GM18951 (cell line): ENCODE results near the gene CDC42EP2.
A peak's percentile ranks its signal among the peaks of the same experiment; 100 is the strongest.

ENCODE experiments used
- POLR2A ChIP-seq: IDR thresholded peaks from 4 replicates; pipeline ENCODE4 v1.6.1; 2011; ENCODE audit warnings: mild to moderate bottlenecking; ENCODE audit not compliant: insufficient read length, insufficient read depth; ENCODE audit errors: extremely low read depth
- in situ Hi-C: fragments of 300-500 bp; cut with MboI; formaldehyde crosslinking; loops from one replicate; pipeline ENCODE4 v1.12.0; 2022; ENCODE audit warnings: low sequenced_read_pairs, mixed read lengths, inconsistent platforms; ENCODE audit not compliant: unreplicated experiment

The CDC42EP2 gene

GRCh38 chr11:65338676-65339075, 24.0 kb downstream of the CDC42EP2 start:
- TF ChIP-seq POLR2A, result no peak
- in situ Hi-C loops, result no loop called here

GRCh38 chr11:65340226-65340625, 25.6 kb downstream of the CDC42EP2 start:
- TF ChIP-seq POLR2A, result no peak
- in situ Hi-C loops, result no loop called here

GRCh38 chr11:65341856-65342255, 27.2 kb downstream of the CDC42EP2 start:
- no peak for TF ChIP-seq POLR2A
- in situ Hi-C loops, result no loop called here

- TF ChIP-seq POLR2A, result no peak
- in situ Hi-C loops, result no loop called here
Observed at GRCh38 chr11:65351511-65351910, 36.8 kb downstream of the CDC42EP2 start.

DNA sequence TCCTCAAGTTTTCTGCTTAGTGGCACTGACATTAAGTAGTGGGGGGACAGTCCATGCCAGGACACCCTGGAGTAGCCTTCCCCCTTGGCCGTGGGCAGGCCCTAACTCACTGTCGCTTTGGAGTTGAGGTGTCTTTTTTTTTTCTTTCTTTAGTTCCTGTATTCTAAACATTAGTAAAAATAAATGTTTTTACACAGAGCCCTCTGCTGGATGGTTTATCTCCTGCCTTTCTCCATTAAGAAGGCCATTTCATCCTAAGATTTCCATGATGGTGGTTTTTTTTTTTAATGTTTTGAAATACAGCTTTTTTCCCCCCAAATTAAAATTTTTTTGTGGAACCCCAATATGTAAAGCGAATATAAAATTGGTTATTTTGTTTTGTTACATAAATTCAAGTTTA, 38.1 kb downstream of the CDC42EP2 start:
- in situ Hi-C loops, result no loop called here

DNA sequence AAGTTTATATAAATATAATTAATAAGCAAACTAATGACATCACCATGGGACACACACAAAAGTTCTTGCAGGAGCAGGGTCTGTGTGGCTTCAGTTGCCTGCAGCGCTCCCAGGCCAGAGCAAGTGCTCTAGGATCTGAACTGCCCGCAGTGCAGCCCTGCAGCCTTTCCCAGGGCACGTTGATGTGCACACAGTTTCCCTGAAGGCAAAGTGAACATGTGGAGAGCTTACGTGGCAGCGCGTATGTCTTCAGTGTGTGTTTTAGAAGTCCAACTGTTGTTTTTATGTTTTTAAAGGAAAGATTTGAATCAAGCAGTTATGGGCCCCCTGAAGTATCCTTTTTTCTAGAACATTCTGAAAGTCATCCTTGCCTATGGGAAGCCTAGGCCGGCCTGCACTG, 38.7 kb downstream of the CDC42EP2 start:
- in situ Hi-C loops, result no loop called here
- no peak for TF ChIP-seq POLR2A

More for the DNA sequence above, 38.1 kb downstream of the CDC42EP2 start:
- TF ChIP-seq POLR2A, result no peak

DNA sequence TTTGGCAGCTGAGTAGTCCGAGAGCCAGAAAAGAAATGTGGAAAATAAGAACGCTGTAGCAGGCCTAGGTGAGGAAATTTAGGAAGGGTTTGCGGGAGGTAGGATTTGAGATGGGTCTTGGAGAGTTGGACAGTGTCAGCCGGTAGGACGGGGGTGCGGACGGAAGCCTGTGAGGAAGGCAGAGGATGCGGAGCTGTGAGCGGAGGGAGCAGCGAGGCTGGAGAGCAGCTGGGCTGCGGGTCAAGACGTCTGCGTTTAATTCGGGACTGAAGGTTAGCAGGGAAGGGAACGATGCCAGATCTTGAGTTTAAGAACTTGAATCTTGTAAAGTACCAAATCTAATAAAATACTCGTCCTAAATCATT, 39.2 kb downstream of the CDC42EP2 start:
- in situ Hi-C loops, result no loop called here
- TF ChIP-seq POLR2A, result no peak

GRCh38 chr11:65354265-65355012, 39.8 kb downstream of the CDC42EP2 start, which contains the start of gene TIGD3:
TIGD3 (plus strand) TSS chr11:65354751; CDS start chr11:65355809, 1,058 bp downstream.
- peak; percentile 85 for TF ChIP-seq POLR2A
- in situ Hi-C loops, result no loop called here

- in situ Hi-C loops, result no loop called here
- no peak for TF ChIP-seq POLR2A
Observed at GRCh38 chr11:65355013-65355775, 40.5 kb downstream of the CDC42EP2 start.

GRCh38 chr11:65355776-65356393, 41.2 kb downstream of the CDC42EP2 start:
- in situ Hi-C loops, result no loop called here
- TF ChIP-seq POLR2A, result no peak

DNA sequence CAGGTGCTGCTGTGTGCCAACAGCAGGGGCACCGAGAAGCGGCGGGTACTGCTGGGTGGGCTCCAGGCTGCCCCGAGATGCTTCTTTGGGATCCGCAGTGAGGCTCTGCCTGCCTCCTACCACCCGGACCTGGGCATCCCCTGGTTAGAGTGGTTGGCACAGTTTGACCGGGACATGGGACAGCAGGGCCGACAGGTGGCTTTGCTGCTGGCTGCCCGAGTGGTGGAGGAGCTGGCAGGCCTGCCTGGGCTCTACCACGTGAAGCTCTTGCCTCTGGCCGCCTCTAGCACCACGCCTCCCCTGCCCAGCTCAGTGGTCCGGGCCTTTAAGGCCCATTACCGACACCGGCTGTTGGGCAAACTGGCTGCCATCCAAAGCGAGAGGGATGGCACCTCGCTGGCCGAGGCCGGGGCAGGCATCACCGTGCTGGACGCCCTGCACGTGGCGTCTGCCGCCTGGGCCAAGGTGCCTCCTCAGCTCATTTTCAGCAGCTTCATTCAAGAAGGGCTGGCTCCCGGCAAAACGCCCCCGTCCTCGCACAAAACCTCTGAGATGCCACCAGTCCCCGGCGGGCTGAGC, 41.8 kb downstream of the CDC42EP2 start:
- in situ Hi-C loops, result no loop called here
- TF ChIP-seq POLR2A, result no peak

DNA sequence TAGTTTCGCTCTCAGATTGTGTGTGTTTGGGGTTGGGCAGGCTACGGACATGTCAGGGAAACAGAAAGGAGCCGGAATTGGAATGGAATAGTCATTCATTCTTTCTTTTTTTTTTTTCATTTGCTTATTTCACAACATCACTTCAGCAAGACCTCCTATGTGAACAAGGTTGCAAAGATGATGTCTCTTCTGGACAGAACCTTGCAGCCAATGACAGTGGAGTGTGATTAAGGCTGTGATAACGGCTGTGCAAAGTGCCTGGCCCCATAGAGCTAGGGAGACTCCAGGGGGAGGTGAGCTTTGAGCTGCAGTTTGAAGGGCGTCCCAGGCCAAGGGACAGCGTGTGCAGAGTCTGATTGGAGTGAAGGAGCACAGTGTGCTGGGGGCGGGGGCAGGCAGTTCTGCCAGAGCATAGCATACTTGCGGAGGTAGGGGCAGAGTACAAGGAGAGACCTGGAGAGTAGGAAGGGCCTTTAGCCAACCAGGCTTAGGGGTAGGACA, 43.2 kb downstream of the CDC42EP2 start:
- in situ Hi-C loops, result no loop called here
- no peak for TF ChIP-seq POLR2A

DNA sequence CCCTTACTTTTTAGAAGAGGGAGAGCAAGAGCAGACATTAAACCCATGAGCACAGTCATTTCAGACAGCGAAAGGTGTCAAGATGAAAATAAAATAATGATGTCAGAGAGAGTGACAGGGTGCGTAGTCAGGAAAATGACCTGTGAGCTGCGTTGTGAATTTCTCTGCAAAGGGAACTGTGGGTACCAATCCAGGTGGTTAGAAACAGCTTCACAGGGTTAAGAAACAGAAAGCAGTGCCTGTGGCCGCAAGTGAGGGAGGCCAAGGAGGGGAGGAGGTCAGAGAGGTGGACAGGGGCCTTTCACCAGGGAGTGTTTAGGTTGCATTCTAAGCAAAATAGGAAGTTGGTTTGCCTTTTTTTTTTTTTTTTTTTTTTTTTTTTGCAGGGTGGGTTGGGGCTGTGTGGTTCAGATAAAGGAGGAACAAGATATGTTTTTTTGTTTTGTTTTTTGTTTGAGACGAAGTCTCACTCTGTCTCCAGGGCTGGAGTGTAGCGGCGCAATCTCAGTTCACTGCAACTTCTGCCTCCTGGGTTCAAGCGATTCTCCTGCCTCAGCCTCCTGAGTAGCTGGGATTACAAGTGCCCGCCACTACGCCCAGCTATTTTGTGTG, 47.8 kb downstream of the CDC42EP2 start:
- TF ChIP-seq POLR2A, result no peak
- in situ Hi-C loops, result no loop called here

DNA sequence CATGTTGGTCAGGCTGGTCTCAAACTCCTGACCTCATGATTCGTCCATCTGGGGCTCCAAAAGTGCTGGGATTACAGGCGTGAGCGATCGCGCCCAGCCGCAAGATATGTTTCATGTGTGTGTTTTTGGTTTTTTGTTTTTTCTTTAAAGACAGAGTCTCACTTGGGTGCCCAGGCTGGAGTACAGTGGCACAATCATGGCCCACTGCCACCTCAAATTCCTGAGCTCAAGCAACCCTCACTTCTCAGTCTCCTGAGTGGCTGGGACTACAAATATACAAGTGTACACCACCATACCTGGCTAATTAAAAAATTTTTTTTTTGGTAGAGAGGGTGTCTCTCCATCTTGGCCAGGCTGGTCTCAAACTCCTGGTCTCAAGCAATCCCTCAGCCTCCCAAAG, 48.3 kb downstream of the CDC42EP2 start:
- in situ Hi-C loops, result no loop called here

More for the DNA sequence above, 48.3 kb downstream of the CDC42EP2 start:
- no peak for TF ChIP-seq POLR2A
